Measurements from ENCODE around the gene PCDHA4. TPM values are rescaled to one million over a fixed set of nuclear protein-coding genes. Genes with fewer than 3 reads are reported as not detected.
"Not testable (repeated sequence)": the region's sequence is repeated elsewhere in the genome, so short reads cannot be mapped to it uniquely, and the experiment has no call there.

PCDHA4 gene
- total RNA-seq, 1 donor from 2014 or later: 9.7 TPM

GRCh38 chr5:140833993-140834392 lies 27.1 kb downstream of the PCDHA4 start, which contains the start of gene PCDHA7:
PCDHA7 (plus strand) TSS chr5:140834269; CDS start chr5:140834384, 115 bp downstream.
- no peak within 1 kb of the TSS for H3K4me3 ChIP-seq

DNA sequence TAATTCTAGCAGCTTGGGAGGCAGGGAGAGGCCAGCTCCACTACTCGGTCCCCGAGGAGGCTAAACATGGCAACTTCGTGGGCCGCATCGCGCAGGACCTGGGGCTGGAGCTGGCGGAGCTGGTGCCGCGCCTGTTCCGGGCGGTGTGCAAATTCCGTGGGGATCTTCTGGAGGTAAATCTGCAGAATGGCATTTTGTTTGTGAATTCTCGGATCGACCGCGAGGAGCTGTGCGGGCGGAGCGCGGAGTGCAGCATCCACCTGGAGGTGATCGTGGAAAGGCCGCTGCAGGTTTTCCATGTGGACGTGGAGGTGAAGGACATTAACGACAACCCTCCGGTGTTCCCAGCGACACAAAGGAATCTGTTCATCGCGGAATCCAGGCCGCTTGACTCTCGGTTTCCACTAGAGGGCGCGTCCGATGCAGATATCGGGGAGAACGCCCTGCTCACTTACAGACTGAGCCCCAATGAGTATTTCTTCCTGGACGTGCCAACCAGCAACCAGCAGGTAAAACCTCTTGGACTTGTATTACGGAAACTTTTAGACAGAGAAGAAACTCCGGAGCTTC lies 27.7 kb downstream of the PCDHA4 start:
- H2AFZ ChIP-seq (replicated peaks); H3K4me1 Mint-ChIP-seq; H3K4me1 ChIP-seq; DNase-seq (ENCODE audit: low spot score); H3K4me3 ChIP-seq; H3K79me2 ChIP-seq (ENCODE audit: low read depth); H3F3A ChIP-seq (ENCODE audit: low read depth); H3K4me2 ChIP-seq; H3K9me3 ChIP-seq (ENCODE audit: low read depth); H3K27me3 ChIP-seq; H3K27ac Mint-ChIP-seq; H3K27me3 Mint-ChIP-seq (ENCODE audit: insufficient read depth, low read depth); H4K20me1 ChIP-seq (ENCODE audit: low read depth); H3K27ac ChIP-seq; H3K4me3 Mint-ChIP-seq; H3K9ac ChIP-seq: not testable (repeated sequence)
- peaks cover 24% of the 10 kb centered on the region for H3K36me3 Mint-ChIP-seq
- H3K9me3 Mint-ChIP-seq: peaks cover 39% of the 10 kb centered on the region
- peaks cover 11% of the 10 kb centered on the region for H3K36me3 ChIP-seq

More at GRCh38 chr5:140833993-140834392, 27.1 kb downstream of the PCDHA4 start, which contains the start of gene PCDHA7:
- H4K20me1 ChIP-seq (ENCODE audit: low read depth): no peaks in the 10 kb centered on the region
- no peak for TF ChIP-seq EZH2phosphoT487 (IDR thresholded peaks at IDR 0.05)
- no peak for TF ChIP-seq CTCF (IDR thresholded peaks at IDR 0.05)
- no peak for TF ChIP-seq EZH2 (IDR thresholded peaks at IDR 0.05)
- H2AFZ ChIP-seq (replicated peaks): no peak within 1 kb of the TSS
- H3K27ac Mint-ChIP-seq: no peak within 1 kb of the TSS
- H3K36me3 Mint-ChIP-seq: peaks cover 24% of the 10 kb centered on the region
- H3K4me1 ChIP-seq: no peaks in the 10 kb centered on the region
- H3K9me3 Mint-ChIP-seq: peaks cover 42% of the 10 kb centered on the region
- no peaks in the 10 kb centered on the region for H3K27me3 ChIP-seq
- H3K4me3 Mint-ChIP-seq: no peak within 1 kb of the TSS
- H3F3A ChIP-seq (ENCODE audit: low read depth): no peaks in the 10 kb centered on the region
- no peaks in the 10 kb centered on the region for H3K79me2 ChIP-seq (ENCODE audit: low read depth)
- H3K4me2 ChIP-seq: no peak within 1 kb of the TSS
- H3K36me3 ChIP-seq: peaks cover 11% of the 10 kb centered on the region
- no peak within 1 kb of the TSS for H3K9ac ChIP-seq
- H3K27ac ChIP-seq: no peak within 1 kb of the TSS
- DNase-seq (ENCODE audit: low spot score): no peak
- peaks cover 3% of the 10 kb centered on the region for H3K27me3 Mint-ChIP-seq (ENCODE audit: insufficient read depth, low read depth)
- no peaks in the 10 kb centered on the region for H3K9me3 ChIP-seq (ENCODE audit: low read depth)
- H3K4me1 Mint-ChIP-seq: no peaks in the 10 kb centered on the region

DNA sequence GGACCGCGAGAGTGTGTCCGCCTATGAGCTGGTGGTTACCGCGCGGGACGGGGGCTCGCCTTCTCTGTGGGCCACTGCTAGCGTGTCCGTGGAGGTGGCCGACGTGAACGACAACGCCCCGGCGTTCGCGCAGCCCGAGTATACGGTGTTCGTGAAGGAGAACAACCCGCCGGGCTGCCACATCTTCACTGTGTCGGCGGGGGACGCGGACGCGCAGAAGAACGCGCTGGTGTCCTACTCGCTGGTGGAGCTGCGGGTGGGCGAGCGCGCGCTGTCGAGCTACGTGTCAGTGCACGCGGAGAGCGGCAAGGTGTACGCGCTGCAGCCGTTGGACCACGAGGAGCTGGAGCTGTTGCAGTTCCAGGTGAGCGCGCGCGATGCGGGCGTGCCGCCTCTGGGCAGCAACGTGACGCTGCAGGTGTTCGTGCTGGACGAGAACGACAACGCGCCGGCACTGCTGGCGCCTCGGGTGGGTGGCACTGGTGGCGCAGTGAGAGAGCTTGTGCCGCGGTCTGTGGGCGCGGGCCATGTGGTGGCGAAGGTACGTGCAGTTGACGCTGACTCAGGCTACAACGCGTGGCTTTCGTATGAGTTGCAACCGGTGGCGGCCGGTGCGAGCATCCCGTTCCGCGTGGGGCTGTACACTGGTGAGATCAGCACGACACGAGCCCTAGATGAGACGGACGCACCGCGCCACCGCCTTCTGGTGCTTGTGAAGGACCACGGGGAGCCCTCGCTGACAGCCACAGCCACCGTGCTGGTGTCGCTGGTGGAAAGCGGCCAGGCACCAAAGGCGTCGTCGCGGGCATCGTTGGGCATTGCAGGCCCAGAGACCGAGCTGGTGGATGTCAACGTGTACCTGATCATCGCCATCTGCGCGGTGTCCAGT lies 29.0 kb downstream of the PCDHA4 start:
- Histone ChIP-seq H3K4me2 (no peak overlapping the region), H3K4me3 (no peak overlapping the region), H3K79me2 (ENCODE audit: low read depth) (no peaks in the 10 kb centered on the region), H3K27me3 (no peaks in the 10 kb centered on the region), H3K9ac (no peak overlapping the region), H2AFZ (replicated peaks) (no peak overlapping the region), H3K36me3 (peaks cover 11% of the 10 kb centered on the region), H3K9me3 (ENCODE audit: low read depth) (no peaks in the 10 kb centered on the region), H3F3A (ENCODE audit: low read depth) (no peaks in the 10 kb centered on the region), H3K4me1 (no peaks in the 10 kb centered on the region), H3K27ac (no peak overlapping the region), H4K20me1 (ENCODE audit: low read depth) (no peaks in the 10 kb centered on the region)
- Mint-ChIP-seq H3K27ac (no peak overlapping the region), H3K4me1 (no peaks in the 10 kb centered on the region), H3K27me3 (ENCODE audit: insufficient read depth, low read depth) (peaks cover 3% of the 10 kb centered on the region), H3K36me3 (peaks cover 28% of the 10 kb centered on the region), H3K9me3 (peaks cover 46% of the 10 kb centered on the region), H3K4me3 (no peak overlapping the region)
- no peak for TF ChIP-seq EZH2phosphoT487 (IDR thresholded peaks at IDR 0.05)
- TF ChIP-seq EZH2 (IDR thresholded peaks at IDR 0.05): no peak
- TF ChIP-seq CTCF (IDR thresholded peaks at IDR 0.05): no peak
- no peak for DNase-seq (ENCODE audit: low spot score)
